GM21390 (cell line): ENCODE results near the gene DCST1.

Experiments used
- ATAC-seq: cut with Tn5 transposase; IDR thresholded peaks from one replicate; pipeline ENCODE4 v1.9.1; 2021; ENCODE audit not compliant: unreplicated experiment

Gene DCST1

GRCh38 chr1:155012776-155013602, 20.6 kb upstream of the DCST1 start:
- no peak for ATAC-seq

- ATAC-seq = no peak
These were observed 20.0 kb upstream of the DCST1 start for GRCh38 chr1:155013632-155014031.

DNA sequence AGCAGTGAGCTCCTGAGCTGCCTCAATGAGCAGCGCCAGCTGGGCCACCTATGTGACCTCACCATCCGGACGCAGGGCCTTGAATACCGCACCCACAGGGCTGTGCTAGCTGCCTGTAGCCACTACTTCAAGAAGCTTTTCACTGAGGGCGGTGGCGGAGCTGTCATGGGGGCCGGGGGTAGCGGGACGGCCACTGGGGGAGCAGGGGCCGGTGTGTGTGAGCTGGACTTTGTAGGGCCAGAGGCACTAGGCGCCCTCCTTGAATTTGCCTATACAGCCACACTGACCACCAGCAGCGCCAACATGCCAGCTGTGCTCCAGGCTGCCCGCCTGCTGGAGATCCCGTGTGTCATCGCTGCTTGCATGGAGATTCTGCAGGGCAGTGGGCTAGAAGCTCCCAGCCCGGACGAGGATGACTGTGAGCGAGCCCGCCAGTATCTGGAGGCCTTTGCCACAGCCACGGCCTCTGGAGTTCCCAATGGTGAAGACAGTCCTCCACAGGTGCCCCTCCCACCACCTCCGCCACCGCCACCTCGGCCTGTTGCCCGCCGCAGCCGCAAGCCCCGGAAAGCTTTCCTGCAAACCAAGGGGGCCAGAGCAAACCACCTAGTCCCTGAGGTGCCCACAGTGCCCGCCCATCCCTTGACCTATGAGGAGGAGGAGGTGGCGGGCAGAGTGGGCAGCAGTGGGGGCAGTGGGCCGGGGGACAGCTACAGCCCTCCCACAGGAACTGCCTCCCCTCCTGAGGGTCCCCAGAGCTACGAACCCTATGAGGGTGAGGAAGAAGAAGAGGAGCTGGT, 18.7 kb upstream of the DCST1 start:
- ATAC-seq = no peak

DNA sequence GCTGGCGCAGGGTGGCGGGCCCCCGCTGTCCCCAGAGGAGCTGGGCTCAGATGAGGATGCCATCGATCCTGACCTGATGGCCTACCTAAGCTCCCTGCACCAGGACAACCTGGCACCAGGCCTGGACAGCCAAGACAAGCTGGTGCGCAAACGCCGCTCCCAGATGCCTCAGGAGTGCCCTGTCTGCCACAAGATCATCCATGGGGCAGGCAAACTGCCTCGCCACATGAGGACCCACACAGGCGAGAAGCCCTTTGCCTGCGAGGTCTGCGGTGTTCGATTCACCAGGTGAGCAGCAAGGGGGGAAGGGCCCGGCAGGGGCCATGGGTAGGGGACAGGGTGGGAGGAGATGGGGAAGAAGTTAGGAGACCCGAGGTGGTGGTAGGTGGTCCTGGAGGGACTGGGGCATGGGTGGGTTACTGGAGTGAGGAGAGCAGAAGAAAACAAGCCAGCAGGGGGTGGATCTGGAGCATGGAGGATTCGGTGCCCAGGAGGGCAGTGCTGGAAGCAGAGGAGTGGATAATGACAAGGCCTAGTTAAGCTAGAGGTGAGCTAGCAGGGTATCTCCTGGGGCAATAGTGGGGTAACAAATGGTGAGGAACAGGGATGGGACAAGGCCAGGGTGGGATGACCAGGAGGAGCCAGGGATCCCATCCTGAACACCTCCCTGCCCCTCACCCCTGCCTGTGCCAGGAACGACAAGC, 17.9 kb upstream of the DCST1 start:
- ATAC-seq = no peak

GRCh38 chr1:155016231-155016831, 17.3 kb upstream of the DCST1 start:
- ATAC-seq = no peak

GRCh38 chr1:155017041-155017945, 16.3 kb upstream of the DCST1 start:
- ATAC-seq = peak; percentile 80

DNA sequence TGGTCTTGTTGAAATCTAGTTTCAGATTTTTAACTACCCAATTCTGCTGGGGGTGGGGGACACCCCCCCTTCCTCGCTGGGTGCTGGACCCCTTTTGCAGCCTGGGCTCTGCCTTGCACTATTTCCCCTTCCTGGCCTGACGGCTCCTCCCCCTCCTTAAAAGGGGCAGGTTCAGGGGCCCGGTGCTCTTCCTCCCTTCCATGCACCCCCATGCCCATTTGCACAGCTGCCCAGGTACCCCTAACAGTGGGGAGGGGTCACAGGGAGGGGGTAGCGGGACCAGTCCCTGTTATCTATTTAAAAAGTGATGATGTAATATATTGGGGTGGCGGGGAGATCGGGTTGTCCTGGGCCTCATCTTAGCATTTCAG, 15.7 kb upstream of the DCST1 start:
- ATAC-seq = no peak

DNA sequence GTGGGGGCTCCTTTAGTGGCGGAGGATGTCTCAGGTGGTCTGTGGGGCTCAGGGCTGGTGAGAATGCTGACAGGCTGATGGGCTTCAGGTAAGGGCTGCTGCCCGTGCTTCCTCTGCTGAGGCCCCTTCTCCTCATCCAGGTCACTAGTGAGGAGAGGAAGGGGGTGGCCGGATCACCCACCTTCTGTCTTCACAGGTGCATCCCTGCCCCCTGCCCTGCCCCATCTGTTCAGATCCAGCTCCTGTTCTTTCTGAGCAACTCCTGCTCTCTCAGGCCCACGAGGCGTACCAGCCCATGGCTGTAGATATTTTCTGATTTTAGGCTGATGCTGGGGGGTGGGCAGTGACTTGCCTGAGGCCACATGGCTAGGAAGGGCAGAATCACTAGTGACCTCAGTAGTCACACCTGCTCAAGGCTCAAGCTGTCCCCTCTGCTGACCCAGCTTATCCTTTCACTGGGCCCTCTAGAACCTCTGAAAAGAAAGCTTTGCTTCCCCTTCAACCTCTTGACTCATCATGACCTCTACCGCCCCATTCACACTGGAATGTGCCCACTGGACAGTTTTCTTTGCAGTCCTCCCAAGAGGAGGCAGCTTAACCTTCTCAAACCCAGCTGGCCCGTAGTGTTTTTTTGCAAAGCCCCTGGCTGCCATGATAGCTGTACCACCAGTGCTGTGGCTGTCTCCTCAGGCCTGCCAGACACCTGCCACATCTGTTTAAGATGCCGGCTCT, 14.8 kb upstream of the DCST1 start:
- no peak for ATAC-seq

GRCh38 chr1:155019377-155020245, 14.0 kb upstream of the DCST1 start:
- no peak for ATAC-seq

DNA sequence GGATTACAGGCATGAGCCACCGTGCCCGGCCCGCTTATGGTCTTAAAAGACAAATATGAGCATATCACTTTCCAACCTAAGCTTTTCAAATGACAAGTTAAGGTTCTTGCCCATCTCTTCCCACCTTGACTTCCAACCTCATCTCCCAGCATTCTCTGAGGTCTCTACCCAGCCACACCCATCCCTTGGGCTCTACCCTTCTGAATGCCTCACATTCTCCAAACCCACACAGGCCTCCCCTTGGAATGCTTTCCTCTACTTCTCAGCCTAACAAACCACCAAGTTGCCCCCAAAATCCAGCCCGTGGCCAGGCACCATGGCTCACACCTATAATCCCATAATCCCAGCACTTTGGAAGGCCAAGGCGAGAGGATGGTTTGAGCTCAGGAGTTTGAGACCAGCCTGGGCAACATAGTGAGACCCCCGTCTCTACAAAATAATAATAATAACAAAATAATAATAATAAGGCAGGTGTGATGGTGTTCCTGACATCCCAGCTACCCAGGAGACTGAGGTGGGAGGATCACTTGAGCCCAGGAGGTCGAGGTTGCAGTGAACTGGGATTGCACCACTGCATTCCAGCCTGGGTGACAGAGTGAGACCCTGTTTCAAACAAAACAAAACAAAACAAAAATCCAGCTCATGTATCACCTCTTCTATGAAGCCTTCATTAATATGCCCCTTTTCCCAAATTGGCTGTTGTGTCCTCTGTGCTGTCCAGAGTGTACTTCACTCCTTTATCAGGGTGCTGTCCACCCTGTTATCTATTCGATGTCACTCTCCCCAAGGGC, 11.3 kb upstream of the DCST1 start:
- ATAC-seq = no peak

GRCh38 chr1:155022927-155023236, 10.7 kb upstream of the DCST1 start:
- no peak for ATAC-seq

DNA sequence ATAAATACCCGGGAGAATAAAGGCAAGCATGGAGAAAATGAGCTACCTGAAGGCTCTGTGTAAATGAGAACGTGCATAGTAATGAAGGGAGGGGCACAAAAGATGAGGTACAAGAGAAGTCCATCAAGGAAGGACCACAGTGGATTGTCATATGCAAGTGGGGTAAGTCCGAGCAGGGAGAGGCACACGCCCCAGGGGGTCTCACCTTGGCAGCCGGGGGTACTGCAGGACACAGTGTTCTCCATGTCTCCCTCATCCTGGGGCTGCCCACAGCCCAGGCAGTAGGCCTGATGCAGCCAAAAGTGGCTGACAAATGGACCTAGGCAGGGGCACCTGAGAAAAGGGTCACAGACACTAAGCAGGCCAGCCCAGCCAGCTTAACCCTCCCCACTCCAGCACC, 10.0 kb upstream of the DCST1 start:
- no peak for ATAC-seq

GRCh38 chr1:155024315-155024714, 9.3 kb upstream of the DCST1 start:
- no peak for ATAC-seq

DNA sequence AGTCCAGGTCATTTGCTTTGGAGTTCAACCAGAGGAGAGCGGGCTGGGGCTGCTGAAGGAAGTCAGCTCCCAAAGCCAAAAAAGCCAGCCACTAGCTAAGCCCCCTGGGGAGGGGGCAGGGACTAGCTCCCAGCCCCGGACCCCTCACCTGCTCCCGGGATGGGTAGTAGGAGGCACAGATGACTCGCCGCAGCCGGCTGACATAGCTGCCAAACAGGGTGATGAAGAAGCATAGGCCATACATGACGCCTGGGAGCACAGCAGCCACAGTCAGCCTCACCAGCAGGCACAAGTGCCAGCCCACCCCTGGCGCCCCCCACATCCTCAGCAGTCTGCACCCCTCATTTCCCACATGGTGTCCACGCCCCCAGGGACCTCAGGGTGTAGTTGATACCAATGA, 7.5 kb upstream of the DCST1 start:
- no peak for ATAC-seq

DNA sequence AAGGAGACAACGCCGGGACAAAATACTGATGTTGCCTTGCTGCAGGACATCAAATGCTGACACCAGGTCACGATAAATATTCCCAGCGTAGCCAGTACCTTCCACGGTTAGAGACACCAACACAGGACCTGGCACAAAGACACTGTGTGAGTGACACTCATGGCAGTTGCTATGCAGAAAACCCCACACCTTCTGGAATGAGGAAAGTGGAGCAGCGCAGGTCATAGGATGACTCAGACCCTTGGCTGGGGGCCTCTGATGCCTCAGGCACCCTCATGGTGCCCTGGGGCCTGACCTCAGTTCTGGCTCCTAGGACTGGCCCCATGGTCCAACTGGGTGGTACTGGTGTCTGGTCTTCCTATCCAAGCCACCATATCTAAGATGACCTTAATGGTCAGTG, 7.0 kb upstream of the DCST1 start:
- ATAC-seq = no peak

- ATAC-seq = no peak
These were observed 3.9 kb upstream of the DCST1 start for GRCh38 chr1:155029513-155030242.

DNA sequence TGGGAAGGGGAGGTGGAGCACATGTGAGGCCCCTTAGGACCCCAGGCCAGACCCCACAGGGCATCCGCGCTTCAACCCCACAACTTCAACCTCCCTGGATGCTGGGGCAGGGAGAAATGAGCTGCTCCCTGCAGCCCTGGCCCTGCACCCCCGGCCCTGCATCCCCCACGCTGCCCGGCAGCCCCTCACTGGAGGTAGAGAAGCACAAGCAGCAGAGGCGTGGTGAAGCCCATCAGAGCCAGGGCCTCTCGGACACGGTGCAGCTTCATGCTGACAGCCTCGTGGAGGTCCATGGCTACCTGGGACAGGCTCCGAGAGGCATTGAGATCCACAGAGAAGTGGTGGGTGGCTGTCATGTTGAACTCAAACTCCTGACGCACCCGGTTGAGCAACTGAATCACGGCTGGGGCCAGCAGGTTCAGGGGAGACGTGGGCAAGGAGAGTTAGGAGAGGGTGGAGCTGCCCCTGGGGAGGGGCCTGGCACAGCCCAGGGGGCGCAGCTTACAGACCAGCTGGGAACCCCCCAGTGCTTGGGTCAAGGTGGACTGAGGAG, 3.3 kb upstream of the DCST1 start:
- no peak for ATAC-seq
